Lower leg skin (tissue), 3 donors: ENCODE results near the gene ZNF146.

Source experiments
- CTCF ChIP-seq, 3 donors: fragments of 450-650 bp; IDR thresholded peaks; one replicate each; pipeline ENCODE4 v1.5.1; 2016; ENCODE audit warnings: antibody characterized with exemption in 3 of 3, mild to moderate bottlenecking in 3 of 3, moderate library complexity in 2 of 3
- POLR2A ChIP-seq, 2 donors: fragments of 450-650 bp; IDR thresholded peaks; one replicate each; pipeline ENCODE4 v1.6.1; 2016 to 2017; ENCODE audit warnings: antibody characterized with exemption in 2 of 2, mild to moderate bottlenecking in 1 of 2, moderate library complexity in 1 of 2

- TF ChIP-seq CTCF (IDR thresholded peaks at IDR 0.05): no peak
- TF ChIP-seq POLR2A (IDR thresholded peaks at IDR 0.05): no peak
Observed at GRCh38 chr19:36169084-36169760, 45.7 kb upstream of the ZNF146 start.
